Activated CD8-positive, alpha-beta T cell treated with anti-CD3 and anti-CD28 coated beads for 36 hours (primary cell): ENCODE data around the gene TMEM205. TPM values are rescaled to one million over a fixed set of nuclear protein-coding genes. Genes with fewer than 3 reads are reported as not detected.

Experiments
- ATAC-seq: fragments of 200-7000 bp; cut with Tn5 transposase; one replicate; pipeline ENCODE4 v1.10.0; 2021; ENCODE audit warnings: mild to moderate bottlenecking, moderate library complexity
- CTCF ChIA-PET: fragments of 350-600 bp; sonication (Branson Sonifier 250); formaldehyde crosslinking; loops from one replicate; lab custom pipeline; 2021; ENCODE audit warnings: antibody characterized with exemption; lab: Charles Lee
- POLR2A ChIA-PET: fragments of 350-600 bp; sonication (Branson Sonifier 250); formaldehyde crosslinking; loops from one replicate; lab custom pipeline; 2021; ENCODE audit warnings: antibody characterized with exemption; lab: Charles Lee
- DNase-seq: peaks from one replicate; pipeline ENCODE4 v3.0.0-alpha.2; 2020
- H3K27ac Mint-ChIP-seq: one replicate; pipeline ENCODE4 v1.8.0; 2021; ENCODE audit warnings: mild to moderate bottlenecking, mixed read lengths
- H3K27me3 Mint-ChIP-seq: one replicate; pipeline ENCODE4 v1.8.0; 2021; ENCODE audit warnings: mixed read lengths
- H3K36me3 Mint-ChIP-seq: one replicate; pipeline ENCODE4 v1.8.0; 2021; ENCODE audit warnings: low read depth, mixed read lengths
- H3K4me1 Mint-ChIP-seq: one replicate; pipeline ENCODE4 v1.8.0; 2021; ENCODE audit warnings: low read depth, mixed read lengths
- H3K4me3 Mint-ChIP-seq: one replicate; pipeline ENCODE4 v1.8.0; 2021; ENCODE audit warnings: mild to moderate bottlenecking, moderate library complexity, mixed read lengths
- H3K9me3 Mint-ChIP-seq: one replicate; pipeline ENCODE4 v1.8.0; 2021; ENCODE audit warnings: mixed read lengths
- intact Hi-C: fragments of 100-400 bp; cut with micrococcal nuclease; formaldehyde crosslinking; loops from one replicate; pipeline ENCODE4 v1.10.0; 2022
- total RNA-seq, 2 experiments: library from RNA; stranded (reverse); gene quantifications; one replicate each; pipeline ENCODE4 v1.2.3, GENCODE V29; 2021
- TF ChIP-seq, protein P1 (sequence below): fragments of 200-600 bp; IDR thresholded peaks from one replicate; pipeline ENCODE4 v1.8.0; 2022; ENCODE audit warnings: antibody characterized with exemption, mild to moderate bottlenecking

Gene TMEM205
- total RNA-seq, 2 experiments from 2014 or later, result 24.3 to 25.6 TPM

DNA sequence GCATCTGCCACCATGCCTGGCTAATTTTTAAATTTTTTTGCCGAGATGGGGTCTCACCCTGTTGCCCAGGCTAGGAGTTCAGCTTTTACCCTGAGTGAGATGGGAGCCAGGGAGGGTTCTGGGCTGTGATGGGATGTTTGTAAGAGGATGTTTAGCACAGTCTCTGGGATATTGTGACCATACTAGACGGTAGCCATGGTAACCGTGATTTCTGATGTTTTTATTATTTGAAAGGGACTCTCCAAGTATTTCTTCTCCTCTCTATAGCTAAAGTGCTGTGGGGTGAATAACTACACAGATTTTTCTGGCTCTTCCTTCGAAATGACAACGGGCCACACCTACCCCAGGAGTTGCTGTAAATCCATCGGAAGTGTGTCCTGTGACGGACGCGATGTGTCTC is 39.7 kb downstream of the TMEM205 start:
- intact Hi-C loops, result no loop called here
- H3K9me3 Mint-ChIP-seq, result no peaks in the 10 kb centered on the region
- no peaks in the 10 kb centered on the region for H3K4me1 Mint-ChIP-seq
- POLR2A ChIA-PET, result interaction anchor here (0.6 kb wide), 1 partner anchor 20 kb away, joined by 3 read pairs; no protein-coding TSS in a partner anchor
- no peaks in the 10 kb centered on the region for H3K36me3 Mint-ChIP-seq
- TF ChIP-seq, protein P1, sequence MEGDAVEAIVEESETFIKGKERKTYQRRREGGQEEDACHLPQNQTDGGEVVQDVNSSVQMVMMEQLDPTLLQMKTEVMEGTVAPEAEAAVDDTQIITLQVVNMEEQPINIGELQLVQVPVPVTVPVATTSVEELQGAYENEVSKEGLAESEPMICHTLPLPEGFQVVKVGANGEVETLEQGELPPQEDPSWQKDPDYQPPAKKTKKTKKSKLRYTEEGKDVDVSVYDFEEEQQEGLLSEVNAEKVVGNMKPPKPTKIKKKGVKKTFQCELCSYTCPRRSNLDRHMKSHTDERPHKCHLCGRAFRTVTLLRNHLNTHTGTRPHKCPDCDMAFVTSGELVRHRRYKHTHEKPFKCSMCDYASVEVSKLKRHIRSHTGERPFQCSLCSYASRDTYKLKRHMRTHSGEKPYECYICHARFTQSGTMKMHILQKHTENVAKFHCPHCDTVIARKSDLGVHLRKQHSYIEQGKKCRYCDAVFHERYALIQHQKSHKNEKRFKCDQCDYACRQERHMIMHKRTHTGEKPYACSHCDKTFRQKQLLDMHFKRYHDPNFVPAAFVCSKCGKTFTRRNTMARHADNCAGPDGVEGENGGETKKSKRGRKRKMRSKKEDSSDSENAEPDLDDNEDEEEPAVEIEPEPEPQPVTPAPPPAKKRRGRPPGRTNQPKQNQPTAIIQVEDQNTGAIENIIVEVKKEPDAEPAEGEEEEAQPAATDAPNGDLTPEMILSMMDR, result no peak
- peaks cover 4% of the 10 kb centered on the region for H3K27me3 Mint-ChIP-seq
- no peak overlapping the region for H3K4me3 Mint-ChIP-seq
- no peak for DNase-seq
- CTCF ChIA-PET, result interaction anchor here (1.7 kb wide), 1 partner anchor 176 kb away, joined by 4 read pairs; no protein-coding TSS in a partner anchor
- no peak overlapping the region for H3K27ac Mint-ChIP-seq
- ATAC-seq, result no peak

DNA sequence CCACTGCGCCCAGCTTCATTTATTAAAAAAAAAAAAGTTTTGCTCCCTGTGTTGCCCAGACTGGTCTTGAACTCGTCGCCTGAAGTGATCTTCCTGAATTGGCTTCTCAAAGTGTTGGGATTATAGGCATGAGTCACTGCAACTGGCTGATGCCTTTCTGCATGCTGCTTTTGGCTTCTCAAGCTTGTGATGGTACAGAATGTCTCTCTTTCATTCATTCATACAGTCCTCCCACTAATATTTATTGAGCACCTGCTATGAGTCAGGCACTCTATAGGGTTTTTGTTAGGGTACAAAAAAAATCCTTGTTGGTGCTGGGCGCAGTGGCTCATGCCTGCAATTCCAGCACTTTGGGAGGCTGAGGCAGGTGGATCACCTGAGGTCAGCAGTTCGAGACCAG is 41.1 kb downstream of the TMEM205 start:
- Mint-ChIP-seq H3K4me1 (no peaks in the 10 kb centered on the region), H3K9me3 (no peaks in the 10 kb centered on the region), H3K36me3 (no peaks in the 10 kb centered on the region), H3K4me3 (no peak overlapping the region), H3K27me3 (peaks cover 4% of the 10 kb centered on the region), H3K27ac (no peak overlapping the region)
- intact Hi-C loops, result no loop called here
- TF ChIP-seq, protein P1, result no peak
- POLR2A ChIA-PET, result no interaction called here
- DNase-seq, result no peak
- no peak for ATAC-seq
- CTCF ChIA-PET, result interaction anchor here (1.3 to 1.7 kb wide), 2 partner anchors 11 to 178 kb away, joined by 4 to 5 read pairs; no protein-coding TSS in a partner anchor

DNA sequence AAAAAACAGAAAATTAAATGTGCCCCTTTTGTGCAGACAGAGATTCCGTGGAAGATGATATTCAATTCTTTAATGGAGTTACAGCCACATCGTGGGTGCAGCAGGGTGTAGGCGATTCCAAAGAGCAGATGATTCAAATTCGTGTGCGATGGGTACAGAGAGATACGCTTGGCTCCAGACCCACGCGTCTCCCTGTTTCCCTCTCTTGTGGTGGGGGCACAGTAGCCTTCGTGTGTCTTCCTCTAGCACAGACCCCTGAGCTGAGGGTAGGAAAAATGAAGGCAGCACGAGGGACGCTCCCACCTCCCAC is 45.3 kb downstream of the TMEM205 start:
- TF ChIP-seq, protein P1, result no peak
- Mint-ChIP-seq H3K27ac (no peak overlapping the region), H3K36me3 (no peaks in the 10 kb centered on the region), H3K9me3 (no peaks in the 10 kb centered on the region), H3K27me3 (peaks cover 1% of the 10 kb centered on the region), H3K4me3 (no peak overlapping the region), H3K4me1 (no peaks in the 10 kb centered on the region)
- ATAC-seq (no peak), DNase-seq (no peak)
- ChIA-PET POLR2A (no interaction called here), CTCF (no interaction called here)
- intact Hi-C loops, result no loop called here

DNA sequence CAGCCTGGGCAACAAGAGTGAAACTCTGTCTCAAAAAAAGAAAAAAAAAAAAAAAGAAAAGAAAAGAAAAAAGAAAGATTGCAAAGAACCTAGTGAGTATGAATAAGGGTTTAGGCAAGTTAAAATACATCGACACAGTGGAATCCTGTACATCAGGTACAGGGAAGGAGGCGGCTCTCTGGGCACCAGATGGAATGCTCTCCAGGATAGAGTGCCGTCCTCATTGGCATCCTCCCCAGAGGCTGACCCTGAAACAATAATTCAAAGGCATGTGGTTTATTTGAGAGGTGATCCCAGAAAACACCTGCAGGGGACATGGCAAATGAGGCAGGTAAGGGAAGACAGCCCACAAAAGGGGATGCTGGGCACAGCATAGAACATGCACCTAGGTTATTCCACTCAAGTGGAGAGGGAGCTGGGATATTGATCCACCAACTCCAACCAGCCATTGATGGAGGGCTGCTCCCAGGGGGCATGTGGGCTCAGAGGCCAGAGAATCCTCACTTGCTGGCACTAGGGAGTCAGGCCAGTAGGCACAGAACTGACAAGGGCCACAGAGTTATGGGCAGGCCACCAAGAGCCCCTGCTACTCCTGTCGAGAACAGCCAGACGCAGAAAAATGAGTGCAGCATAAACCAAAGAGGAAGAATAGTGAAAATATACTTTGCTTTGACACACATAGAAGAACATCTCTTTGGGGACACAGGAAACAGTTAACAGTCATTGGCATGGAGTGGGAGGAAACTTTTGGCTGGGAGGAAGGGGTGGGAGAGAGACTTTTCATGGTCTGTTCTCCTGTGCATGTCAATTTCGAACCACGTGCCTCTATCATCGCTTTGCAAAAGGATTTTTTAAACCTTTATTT is 45.9 kb downstream of the TMEM205 start:
- no peak overlapping the region for H3K4me3 Mint-ChIP-seq
- no peaks in the 10 kb centered on the region for H3K4me1 Mint-ChIP-seq
- H3K27ac Mint-ChIP-seq, result no peak overlapping the region
- no peak for ATAC-seq
- POLR2A ChIA-PET, result no interaction called here
- intact Hi-C loops, result loop anchor here (10.0 kb wide), 1 partner anchor 175 kb away; no protein-coding TSS in a partner anchor
- no peak for DNase-seq
- TF ChIP-seq, protein P1, result no peak
- CTCF ChIA-PET, result interaction anchor here (1.0 kb wide), 1 partner anchor 81 kb away, joined by 3 read pairs; no protein-coding TSS in a partner anchor
- H3K27me3 Mint-ChIP-seq, result peaks cover 1% of the 10 kb centered on the region
- no peaks in the 10 kb centered on the region for H3K36me3 Mint-ChIP-seq
- H3K9me3 Mint-ChIP-seq, result no peaks in the 10 kb centered on the region

DNA sequence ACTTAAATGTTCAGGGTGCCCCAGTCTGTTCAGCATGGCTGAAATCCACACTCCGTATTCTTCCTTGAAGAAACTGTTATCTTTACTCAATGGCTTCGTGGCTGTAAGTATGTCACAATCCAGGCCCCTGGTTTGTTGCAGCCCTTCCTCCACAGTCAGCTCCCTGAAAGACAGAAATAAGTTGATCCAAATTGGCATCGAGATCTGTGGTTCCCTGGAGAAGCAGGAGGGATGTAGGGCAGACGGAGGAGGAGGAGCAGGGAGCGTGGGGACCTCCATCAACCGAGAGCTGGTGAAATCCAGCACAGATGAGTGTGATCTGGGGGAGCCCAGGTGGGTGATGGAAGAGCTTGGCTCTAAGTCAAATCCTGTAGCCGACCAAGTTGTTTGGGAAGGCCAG is 49.8 kb downstream of the TMEM205 start:
- no peaks in the 10 kb centered on the region for H3K36me3 Mint-ChIP-seq
- DNase-seq (no peak), ATAC-seq (no peak)
- CTCF ChIA-PET, result interaction anchor here (1.3 to 1.8 kb wide), 2 partner anchors 79 to 84 kb away, joined by 3 to 6 read pairs; no protein-coding TSS in a partner anchor
- H3K4me3 Mint-ChIP-seq, result no peak overlapping the region
- intact Hi-C loops, result loop anchor here (10.0 kb wide), 1 partner anchor 179 kb away; no protein-coding TSS in a partner anchor
- H3K4me1 Mint-ChIP-seq, result peaks cover 10% of the 10 kb centered on the region
- H3K9me3 Mint-ChIP-seq, result no peaks in the 10 kb centered on the region
- H3K27me3 Mint-ChIP-seq, result peaks cover 13% of the 10 kb centered on the region
- POLR2A ChIA-PET, result interaction anchor here (1.4 kb wide), 1 partner anchor 187 kb away, joined by 4 read pairs; no protein-coding TSS in a partner anchor
- H3K27ac Mint-ChIP-seq, result no peak overlapping the region
- TF ChIP-seq, protein P1, result no peak
